ENCODE results near the gene DNMBP.
"Not testable (repeated sequence)": the region's sequence is repeated elsewhere in the genome, so short reads cannot be mapped to it uniquely, and the experiment has no call there.

The DNMBP gene

GRCh38 chr10:99853655-99854054 lies 156.1 kb downstream of the DNMBP start:
- DNase-seq, result no peak

- DNase-seq, result no peak
Measured at GRCh38 chr10:99852481-99853213, 157.1 kb downstream of the DNMBP start.

GRCh38 chr10:99851825-99852224 lies 157.9 kb downstream of the DNMBP start:
- no peak for DNase-seq

GRCh38 chr10:99850767-99851340 lies 158.9 kb downstream of the DNMBP start:
- no peak for DNase-seq

- DNase-seq, result no peak
Measured at GRCh38 chr10:99850021-99850766, 159.6 kb downstream of the DNMBP start.

- no peak for DNase-seq
Measured at GRCh38 chr10:99849536-99849935, 160.2 kb downstream of the DNMBP start.

- DNase-seq, result no peak
Measured at GRCh38 chr10:99849057-99849456, 160.7 kb downstream of the DNMBP start.

- peak; percentile 92 for DNase-seq
Measured at GRCh38 chr10:99845837-99846382, 163.8 kb downstream of the DNMBP start.

- DNase-seq, result no peak
Measured at GRCh38 chr10:99844433-99844955, 165.3 kb downstream of the DNMBP start.

GRCh38 chr10:99843310-99843709 lies 166.4 kb downstream of the DNMBP start:
- DNase-seq, result peak; percentile 37

GRCh38 chr10:99841746-99842145 lies 168.0 kb downstream of the DNMBP start:
- DNase-seq, result no peak

- DNase-seq, result not testable (repeated sequence)
Measured at GRCh38 chr10:99840859-99841258, 168.9 kb downstream of the DNMBP start.

GRCh38 chr10:99836711-99837110 lies 173.0 kb downstream of the DNMBP start:
- no peak for DNase-seq

GRCh38 chr10:99835947-99836346 lies 173.8 kb downstream of the DNMBP start:
- DNase-seq, result no peak

- peak; percentile 69 for DNase-seq
Measured at GRCh38 chr10:99834410-99834809, 175.3 kb downstream of the DNMBP start.

- no peak for DNase-seq
Measured at GRCh38 chr10:99832439-99832838, 177.3 kb downstream of the DNMBP start.

- DNase-seq, result no peak
Measured at GRCh38 chr10:99828464-99828863, 181.3 kb downstream of the DNMBP start.

- DNase-seq, result peak; percentile 55
Measured at GRCh38 chr10:99827936-99828335, 181.8 kb downstream of the DNMBP start.
